Fibroblast of peridontal ligament (primary cell): ENCODE measurements around the gene CHKB.
"Not testable (repeated sequence)": the region's sequence is repeated elsewhere in the genome, so short reads cannot be mapped to it uniquely, and the experiment has no call there.

Experiments
- DNase-seq: peaks from one replicate; pipeline ENCODE4 v3.0.0-alpha.2; 2010; ENCODE audit errors: extremely low read depth

Gene CHKB, protein sequence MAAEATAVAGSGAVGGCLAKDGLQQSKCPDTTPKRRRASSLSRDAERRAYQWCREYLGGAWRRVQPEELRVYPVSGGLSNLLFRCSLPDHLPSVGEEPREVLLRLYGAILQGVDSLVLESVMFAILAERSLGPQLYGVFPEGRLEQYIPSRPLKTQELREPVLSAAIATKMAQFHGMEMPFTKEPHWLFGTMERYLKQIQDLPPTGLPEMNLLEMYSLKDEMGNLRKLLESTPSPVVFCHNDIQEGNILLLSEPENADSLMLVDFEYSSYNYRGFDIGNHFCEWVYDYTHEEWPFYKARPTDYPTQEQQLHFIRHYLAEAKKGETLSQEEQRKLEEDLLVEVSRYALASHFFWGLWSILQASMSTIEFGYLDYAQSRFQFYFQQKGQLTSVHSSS

DNA sequence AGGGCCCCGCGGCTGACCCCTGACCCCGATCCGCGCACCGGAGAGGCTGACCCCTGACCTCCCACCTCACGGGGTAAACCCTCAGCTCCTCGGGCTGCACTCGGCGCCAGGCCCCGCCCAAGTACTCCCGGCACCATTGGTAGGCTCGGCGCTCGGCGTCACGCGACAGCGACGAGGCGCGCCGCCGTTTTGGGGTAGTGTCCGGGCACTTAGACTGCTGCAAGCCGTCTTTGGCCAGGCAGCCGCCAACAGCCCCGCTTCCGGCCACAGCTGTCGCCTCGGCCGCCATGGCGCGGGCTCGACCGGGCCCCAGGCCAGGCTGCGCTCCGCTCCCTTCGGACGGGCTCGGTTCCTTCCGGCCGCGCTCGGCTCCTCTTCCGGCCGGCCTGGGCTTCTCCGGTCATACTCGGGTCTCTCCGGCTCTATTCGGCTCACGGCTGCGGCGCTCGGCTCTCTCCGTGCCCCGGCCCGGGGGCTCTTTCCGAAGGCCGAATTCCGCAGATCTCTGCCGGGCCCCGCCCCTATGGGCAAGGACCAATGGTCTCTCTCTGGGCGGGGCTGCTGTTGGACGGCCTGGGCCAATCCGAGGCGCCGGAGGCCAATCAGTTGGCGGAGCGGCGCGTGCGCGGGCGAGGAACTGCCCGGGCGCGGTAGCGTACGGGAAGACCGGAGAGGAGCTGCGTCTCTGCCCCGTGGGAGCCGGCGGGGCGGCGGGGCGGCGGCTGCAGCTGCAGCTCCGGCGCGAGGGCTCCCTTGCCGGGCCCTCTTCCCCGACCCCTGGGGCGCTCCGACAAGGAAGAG is at the start of gene CHKB:
Gene CHKB (minus strand): TSS at position 357 of the 801 bp plus-strand sequence. CDS start 68 bp downstream, at position 289.
- peak; percentile 94 for DNase-seq

DNA sequence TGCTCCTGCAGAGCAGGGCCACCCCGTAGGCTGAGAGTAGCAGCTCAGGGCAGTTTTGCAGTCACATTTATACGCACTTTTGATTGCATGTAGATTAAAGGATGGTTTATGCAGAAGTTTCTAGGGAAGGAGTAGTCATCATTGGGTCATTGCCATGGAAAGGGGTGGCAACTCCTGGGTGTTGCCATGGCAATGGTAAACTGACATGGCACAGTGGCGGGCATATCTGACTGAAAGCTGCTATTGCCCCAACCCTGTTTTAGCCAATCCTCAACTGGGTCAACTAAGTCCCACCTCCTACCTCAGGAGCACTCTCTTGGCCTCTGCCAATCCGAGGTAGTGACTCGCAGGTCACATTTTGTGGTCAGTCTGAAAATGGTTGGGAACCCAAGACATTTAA is 47.7 kb upstream of the CHKB start:
- DNase-seq: peak; percentile 10

DNA sequence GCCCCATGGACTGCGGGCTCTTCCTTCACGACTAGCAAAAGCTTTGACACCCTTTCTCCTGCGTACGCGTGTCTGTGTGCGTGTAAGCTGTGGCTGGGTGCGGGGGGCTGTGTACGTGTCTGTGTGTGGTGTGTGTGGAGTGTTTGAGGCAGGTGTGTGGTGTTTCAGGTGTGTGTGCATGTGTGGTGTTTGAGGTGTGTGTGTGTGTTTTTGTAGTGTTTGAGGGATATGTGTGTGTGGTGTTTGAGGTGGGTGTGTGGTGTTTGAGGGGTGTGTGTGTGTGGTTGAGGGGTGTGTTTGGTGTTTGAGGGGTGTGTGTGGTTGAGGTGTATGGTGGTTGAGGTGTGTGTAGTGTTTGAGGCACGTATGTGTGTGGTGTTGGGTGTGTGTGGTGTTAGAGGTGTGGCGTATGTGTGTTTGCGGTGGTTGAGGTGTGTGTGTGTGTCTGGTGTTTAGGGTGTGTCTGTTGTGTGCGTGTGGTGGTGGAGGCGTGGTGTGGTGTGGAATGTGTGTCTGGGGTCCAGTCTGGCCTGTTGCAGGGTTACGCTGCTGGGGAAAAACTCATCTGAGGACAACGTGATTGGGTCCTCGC is 46.0 kb upstream of the CHKB start:
- no peak for DNase-seq

DNA sequence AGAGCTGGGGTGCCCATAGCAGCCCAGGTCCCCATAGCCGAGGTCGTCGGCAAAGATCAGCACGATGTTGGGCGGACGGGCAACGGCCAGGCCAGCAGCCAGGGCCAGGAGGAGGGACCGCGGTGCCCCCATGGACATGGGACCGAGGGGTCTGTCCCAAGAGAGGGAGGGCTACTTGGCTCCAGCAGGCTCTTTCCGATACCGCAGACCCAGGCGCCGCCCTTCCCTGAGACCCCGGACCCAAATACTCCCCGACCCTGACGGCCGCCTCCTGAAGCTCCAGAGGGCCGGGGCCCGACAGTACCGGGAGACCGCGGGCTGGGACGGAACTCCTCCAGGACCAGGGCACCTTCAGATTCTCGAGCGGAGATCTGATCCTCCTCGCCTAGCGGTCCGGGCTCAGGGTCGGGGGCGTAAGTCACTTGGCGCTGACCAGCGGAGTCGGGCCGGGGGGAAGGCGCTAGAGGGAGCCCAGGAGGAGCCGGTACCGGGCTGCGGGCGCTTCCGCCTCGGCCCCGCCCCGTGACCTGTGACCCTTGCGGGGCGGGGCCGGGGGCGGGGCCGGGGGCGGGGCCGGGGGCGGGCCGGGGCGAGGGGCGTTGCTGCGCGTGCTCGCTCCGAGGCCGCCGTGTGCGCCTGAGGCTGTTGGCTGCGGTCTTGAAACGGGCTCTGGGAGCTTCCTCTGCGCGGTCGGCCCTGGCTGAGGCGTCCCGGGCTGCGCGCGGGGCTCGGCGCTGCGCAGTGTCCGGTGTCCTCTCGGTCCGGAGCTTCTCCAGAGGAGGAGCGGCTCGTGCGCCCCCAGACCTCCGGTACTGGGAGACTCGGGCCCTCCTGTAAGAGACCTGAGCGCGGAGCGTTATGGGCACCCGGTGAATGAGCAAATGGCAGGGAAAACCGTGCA is 45.2 kb upstream of the CHKB start, which contains the start of gene ARSA:
Gene ARSA (minus strand): TSS at position 511 of the 901 bp plus-strand sequence. CDS start 373 bp downstream, at position 138.
- peak; percentile 73 for DNase-seq

DNA sequence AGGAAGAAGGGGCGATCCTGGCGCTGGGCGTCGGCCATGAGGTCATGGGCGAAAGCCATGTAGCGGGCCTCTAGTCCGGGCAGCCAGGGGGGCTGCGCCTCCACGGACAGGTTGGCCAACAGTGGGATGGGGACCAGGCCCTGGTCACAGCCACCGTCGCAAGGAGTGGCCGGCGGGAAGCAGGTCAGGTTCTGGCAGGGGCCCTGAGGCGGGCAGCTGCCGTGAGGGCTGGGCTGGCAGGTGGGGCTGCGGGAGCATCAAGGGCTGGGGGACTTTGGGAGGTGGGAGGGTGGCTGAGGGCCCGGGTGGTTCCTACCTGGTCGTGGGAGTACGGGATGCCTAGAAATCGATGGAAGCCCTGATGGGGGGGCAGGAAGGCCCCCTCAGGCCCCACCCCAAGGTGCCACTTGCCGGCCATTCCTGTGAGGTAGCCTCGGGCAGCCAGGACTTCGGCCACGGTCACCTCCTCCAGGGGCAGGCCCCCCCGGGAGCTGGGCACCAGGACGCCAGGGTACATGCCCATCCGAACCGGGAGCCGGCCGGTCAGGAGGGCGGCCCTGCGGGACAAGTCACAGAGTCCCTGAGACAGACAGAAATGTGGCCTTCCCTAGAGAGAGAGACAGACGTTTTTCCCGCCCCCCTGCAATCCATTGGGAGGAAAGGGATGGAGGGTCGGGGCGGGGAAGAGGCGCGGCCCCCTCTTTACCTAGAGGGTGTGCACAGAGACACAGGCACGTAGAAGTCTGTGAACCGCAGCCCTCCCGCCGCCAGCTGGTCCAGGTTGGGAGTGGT is 44.4 kb upstream of the CHKB start:
- no peak for DNase-seq

DNA sequence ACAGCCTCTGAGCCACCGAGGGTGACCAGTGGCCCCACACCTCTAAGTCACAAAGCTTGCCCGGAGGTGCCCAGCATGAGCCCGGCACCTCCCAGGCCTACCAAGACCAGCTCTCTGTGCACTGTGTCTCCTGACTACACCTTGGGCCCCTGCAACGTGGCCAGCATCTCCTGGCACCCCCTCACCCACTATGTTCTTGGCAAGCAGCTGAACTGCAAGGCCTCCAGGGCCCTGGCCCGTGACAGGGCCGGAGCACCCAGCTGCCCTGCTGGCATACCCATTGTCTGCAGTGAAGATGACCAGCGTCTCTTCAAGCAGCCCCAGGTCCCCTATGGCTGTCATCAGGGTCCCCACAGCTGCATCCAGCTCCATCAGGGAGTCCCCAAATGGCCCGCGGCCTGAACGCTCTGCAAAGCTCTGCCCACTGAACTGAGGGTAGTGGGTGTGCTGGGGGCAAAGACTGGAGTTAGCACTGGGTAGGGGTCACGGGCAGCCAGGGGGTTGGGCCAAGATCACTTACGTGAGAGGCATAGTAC is 43.7 kb upstream of the CHKB start:
- DNase-seq: no peak

DNA sequence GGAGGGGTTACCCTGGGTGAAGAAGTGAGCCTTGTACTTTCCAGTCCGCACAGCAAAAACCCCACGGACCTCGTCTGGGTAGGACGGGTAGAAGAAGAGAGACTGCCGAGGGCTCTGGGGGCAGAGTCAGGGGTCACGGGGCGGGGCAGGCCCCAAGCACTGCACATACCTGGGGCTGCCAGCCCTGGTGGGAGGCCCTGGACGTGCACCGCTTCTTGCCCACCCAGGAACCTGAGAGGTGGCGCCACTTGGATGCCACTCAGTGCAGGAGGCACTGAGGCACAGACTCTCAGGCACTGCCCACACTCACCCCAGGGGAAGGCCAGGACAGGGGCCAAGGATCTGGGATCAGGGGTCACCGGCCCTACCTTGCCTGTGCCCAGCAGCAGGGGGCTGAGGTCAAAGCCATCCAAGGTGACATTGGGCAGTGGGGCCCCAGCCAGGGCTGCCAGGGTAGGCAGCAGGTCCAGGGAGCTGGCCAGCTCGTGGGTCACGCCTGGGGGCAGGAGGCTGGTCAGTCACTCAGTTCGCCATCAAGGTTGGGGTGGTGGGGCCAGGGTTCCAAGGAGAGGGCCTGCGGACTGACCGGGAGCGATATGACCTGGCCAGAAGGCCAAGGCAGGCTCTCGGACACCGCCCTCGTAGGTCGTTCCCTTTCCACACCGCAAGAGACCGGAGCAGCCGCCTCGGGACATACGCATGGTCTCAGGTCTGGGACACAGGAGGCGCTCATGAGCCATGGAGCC is 43.1 kb upstream of the CHKB start:
- no peak for DNase-seq

DNA sequence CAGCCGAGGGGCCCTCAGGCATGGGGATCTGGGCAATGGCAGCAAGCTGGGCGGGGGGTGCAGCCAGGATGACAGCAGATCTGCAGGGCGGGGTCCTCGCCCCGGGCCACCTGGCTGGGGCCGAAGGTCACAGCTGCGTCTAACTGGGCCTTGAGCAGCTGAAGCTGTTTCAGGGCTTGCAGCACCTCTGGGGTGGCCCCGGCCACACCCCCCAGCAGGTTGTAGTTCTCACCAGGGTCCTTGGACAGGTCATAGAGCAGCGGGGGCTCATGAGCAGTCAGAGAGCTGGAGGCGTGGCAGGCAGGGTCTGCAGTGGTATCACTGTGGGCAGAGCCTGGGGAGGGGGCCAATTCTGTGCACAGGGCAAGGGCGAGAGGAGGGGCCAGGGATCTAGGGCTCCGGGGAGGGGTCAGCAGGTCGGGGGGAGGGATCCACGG is 42.5 kb upstream of the CHKB start:
- DNase-seq: no peak

DNA sequence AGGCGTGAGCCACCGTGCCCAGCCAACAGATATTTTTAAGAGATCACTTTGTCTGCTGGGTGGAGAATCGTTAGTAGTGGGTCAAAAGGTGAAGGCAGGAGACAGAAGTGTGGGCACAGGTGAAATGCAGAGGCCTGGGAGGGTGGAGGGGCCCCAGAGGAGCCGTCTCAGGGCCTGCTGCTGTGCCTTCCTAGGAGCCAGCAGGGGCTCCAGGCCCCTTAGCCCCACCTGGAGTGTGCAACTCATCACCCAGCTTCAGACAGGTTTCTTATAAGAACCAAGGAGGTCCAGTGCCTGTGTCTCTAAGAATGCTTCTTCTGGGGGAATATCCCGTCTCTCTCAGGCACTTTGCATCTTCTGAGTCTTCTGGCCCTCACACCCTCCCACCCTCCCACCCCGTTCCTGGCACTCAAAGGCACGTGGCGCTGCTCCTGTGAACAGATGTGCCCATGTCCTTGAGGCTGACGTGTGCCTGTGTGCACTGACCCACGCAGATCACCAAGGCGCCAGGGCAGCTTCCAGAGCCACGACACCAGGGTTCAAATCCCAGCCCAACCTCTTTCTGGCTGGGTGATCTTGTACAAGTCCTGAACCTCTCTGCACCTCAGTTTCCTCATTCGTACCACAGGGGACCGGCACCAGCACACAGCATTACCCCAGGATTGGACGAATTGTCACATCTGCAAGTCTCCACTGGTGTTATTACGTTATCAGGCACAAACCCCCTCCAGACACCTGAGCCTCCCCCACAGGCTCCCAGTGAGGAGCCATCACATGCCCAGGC is 41.9 kb upstream of the CHKB start:
- no peak for DNase-seq

DNA sequence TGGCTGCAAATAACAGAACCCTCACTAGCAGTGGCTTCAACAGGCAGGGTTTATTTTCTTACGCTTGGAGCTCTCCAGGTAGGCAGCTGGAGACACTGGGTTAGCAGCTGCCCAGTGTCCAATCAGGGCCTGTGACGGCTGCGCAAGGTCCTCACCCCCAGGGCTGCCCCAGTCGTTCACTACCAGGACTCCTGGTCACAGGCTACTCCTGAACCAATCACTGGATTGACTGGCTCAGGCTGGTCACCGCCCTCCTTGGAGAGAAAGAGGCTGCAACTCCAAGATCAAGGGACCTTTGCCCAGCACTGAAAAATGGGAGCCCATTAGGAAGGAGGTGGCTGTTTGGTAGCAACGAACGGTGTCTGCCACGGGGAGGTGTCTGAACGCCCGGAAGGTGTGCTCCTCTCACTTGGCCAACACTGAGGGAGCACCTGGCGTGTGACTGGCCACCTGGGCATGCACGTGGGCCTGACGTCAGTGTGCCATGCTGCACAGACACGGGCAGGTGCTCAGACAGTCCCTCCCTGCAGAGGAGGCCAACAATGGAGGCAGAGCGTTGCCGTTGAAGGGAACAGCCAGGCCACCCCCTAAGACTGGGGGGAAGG is 40.2 kb upstream of the CHKB start:
- DNase-seq: no peak

DNA sequence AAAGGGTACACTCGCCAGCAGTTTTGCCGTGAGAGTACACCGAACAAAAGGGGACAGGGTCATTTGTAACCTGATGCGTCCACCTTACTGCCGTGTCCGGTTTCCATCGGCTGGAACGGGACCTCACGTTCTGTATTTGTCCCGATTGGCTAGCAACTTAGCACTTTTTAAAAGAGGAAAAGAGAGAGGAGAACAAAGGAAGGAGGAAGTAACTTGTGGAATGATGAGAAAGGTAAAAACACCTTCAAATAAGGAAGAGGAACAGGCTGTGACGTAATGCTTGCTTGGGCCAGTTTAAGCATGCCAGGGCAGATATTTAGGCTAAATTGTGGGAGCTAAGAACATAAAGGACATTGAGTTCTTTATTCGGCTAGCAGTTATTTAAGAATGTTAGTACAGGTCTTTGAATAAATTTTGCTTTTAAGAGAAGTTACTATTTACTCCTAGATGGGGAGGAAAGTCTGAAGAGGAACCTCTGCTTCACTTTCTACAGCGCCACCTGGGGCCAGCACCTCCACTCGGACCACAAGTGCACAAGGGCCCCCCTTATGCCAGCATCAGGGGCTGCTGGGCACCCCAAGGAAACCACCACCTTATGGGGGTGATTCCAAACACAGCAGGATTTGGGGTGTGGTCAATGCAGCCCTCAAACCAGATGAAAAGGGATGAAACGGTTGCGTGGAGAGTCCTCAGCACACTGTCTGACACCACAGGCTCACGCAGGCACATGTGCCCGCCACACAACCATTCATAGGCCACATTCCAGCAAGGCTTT is 39.5 kb upstream of the CHKB start:
- DNase-seq: no peak

DNA sequence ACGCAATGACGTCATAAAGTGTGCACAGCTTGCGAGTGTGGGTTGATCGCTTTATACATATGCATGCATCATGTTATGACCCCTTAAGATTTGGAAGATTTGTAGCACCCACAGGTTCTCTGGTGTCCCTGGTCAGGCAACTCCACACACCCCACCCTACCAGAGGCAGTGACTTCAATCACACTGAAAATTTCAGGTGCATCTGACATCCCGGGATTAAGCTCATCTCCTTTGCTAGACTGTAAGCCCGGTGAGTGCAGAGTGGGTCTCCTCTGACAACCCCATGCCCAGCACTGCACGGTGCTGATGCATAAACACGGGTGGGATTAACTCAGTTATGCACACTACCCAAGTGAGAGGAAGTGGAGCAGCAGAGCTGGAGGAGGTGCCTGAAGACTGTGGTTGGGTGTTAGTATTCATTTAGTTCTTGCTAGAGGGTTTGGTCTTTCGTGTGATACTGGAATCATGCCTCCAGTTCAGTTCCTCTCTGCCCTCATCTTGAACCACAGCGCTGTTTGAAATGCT is 38.8 kb upstream of the CHKB start:
- DNase-seq: no peak

DNA sequence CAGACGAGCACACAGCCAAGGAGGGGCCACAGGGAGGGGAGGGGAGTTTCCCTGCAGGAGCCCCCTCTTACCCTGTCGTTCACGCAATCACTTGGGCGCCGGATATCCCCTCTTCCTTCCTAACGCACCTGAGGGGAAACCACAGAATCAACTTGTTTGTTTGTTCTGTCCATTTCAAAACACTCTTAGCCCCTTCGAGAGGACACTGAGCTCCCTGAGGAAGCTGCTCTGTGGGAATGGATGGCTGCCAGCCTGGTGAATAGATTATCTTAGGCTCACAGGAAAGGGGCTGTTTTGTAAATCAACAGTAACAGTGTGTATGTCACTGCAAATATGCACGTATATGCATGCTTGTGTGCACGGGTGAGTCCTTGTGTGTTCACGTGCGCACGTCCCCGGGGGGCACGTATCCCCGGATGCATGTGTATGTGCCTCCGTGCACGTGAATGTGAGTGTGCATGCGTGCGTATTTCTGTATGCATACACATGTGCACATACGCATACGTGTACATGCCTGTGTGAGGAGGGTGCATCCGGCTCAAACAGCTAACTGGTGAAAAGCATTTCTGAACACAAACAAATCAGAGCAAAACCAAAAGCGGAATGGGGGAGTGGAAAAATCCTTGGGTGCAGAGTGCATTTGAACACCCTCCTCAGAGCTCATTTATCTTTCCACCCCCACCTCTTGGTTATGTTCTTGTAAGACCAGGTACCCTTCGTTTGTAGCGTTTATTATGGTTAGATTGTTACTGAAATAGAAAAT is 38.1 kb upstream of the CHKB start:
- peak; percentile 12 for DNase-seq

DNA sequence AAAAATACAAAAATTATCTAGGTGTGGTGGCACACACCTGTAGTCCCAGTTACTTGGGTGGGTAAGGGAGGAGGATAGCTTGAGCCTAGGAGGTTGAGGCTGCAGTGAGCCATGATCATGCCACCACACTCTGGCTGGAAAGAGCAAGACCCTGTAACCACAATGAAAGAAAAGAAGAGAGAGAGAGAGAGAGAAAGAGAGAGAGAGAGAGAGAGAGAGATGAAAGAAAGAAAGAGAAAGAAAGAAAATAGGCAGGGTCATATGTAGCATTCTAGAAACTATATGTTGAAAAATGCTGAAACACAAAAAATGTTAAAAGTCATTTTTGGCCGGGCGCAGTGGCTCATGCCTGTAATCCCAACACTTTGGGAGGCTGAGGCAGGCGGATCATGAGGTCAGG is 31.6 kb upstream of the CHKB start:
- DNase-seq: not testable (repeated sequence)

DNA sequence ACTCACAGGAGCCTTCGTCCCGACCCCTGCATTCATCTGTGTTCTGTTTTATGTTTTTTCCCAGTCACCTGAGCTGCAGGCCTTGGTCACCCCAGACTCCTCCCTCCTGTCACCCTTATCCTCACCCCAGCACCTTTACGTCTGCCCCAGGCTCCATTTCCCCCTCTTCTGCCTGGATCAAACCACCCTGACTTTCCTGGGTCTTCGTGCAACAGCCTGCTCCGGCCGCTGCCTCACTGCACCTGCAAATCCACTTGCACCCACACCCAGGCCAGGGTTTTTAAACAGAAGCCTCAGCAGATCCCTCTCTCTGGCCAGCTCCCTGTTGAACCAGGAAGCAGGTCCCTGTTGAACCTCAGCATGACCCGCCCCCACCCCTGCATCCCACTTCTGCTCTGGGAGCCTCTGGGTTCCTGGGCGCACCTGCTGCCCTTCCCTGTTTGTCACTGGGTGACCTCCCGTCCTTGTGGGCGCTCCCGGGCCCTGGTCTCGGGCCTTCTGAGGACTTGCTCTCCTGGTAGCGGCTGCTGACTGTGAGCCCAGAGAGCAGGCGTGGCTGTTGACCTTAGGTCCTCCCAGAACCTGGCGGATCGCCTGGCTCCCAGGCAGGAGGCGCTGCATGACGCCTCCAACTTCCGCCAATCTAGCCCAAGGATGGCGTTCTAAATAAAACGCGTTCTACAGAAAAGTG is 30.8 kb upstream of the CHKB start:
- no peak for DNase-seq
